GM15510 (cell line): ENCODE results near the gene CAB39.

Source experiments
- POLR2A ChIP-seq: IDR thresholded peaks from 3 replicates; pipeline ENCODE4 v1.6.1; 2011; ENCODE audit warnings: borderline replicate concordance; ENCODE audit not compliant: insufficient read length; ENCODE audit errors: extremely low read depth

The CAB39 gene

GRCh38 chr2:230868161-230868946, 155.7 kb downstream of the CAB39 start:
- no peak for TF ChIP-seq POLR2A

- TF ChIP-seq POLR2A: no peak
Measured at GRCh38 chr2:230868947-230869913, 156.6 kb downstream of the CAB39 start.

- no peak for TF ChIP-seq POLR2A
Measured at GRCh38 chr2:230869914-230870543, 157.4 kb downstream of the CAB39 start.
